ENCODE data around the gene MUSK.

The MUSK gene

DNA sequence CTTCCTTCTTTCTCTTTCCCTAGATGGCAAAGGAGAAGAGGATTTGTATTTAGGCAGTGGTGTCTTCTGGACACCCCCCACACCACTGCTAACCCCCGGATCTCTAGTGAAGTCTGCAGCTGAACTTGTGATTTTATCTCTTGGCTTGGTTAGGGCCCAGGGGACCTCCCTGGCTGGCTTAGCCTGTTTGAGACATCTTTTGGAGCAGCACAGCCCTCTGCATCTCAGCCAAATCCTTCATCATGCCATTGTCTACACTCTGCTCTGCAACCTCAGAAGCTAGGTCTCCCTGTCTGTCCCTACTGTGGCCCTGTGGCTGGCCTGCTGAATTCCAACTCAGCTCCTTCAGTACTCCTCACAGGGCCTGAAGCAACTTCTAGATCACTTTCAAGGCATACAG lies 81.7 kb downstream of the MUSK start:
- H3K27ac ChIP-seq, result no peak overlapping the region
- H3K36me3 ChIP-seq, result no peaks in the 10 kb centered on the region
- no peaks in the 10 kb centered on the region for H3K9me3 ChIP-seq
- TF ChIP-seq, protein P1, sequence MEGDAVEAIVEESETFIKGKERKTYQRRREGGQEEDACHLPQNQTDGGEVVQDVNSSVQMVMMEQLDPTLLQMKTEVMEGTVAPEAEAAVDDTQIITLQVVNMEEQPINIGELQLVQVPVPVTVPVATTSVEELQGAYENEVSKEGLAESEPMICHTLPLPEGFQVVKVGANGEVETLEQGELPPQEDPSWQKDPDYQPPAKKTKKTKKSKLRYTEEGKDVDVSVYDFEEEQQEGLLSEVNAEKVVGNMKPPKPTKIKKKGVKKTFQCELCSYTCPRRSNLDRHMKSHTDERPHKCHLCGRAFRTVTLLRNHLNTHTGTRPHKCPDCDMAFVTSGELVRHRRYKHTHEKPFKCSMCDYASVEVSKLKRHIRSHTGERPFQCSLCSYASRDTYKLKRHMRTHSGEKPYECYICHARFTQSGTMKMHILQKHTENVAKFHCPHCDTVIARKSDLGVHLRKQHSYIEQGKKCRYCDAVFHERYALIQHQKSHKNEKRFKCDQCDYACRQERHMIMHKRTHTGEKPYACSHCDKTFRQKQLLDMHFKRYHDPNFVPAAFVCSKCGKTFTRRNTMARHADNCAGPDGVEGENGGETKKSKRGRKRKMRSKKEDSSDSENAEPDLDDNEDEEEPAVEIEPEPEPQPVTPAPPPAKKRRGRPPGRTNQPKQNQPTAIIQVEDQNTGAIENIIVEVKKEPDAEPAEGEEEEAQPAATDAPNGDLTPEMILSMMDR (IDR thresholded peaks at IDR 0.05), result no peak
- no peaks in the 10 kb centered on the region for H3K27me3 ChIP-seq
- H3K4me1 ChIP-seq (ENCODE audit: control insufficient read depth in 1 of 2, insufficient read depth in 1 of 2, low read depth in 1 of 2, low read length in 1 of 2), result no peaks in the 10 kb centered on the region
- no peak overlapping the region for H3K4me3 ChIP-seq (ENCODE audit: low read depth in 1 of 2, low read length in 1 of 2)

DNA sequence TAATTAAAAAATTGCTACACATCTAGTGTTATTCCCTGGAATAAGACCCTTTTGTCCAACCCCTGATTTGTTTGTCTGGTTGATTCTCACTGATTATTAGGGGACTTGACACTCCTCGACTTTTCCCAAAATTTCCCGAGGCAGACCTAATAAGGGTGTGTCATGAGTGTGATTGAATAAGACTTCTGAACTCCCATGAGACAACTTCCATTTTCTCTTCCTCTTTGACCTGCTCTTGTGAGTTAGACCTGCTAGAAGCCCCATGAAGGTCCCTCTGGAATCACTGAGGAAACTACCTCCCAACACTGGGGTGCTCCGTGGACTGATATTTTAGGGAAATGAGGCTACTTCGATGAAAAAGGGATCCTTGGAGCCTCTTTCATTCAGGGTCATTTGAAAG lies 83.4 kb downstream of the MUSK start:
- H3K36me3 ChIP-seq, result no peaks in the 10 kb centered on the region
- no peak overlapping the region for H3K4me3 ChIP-seq (ENCODE audit: low read depth in 1 of 2, low read length in 1 of 2)
- H3K27me3 ChIP-seq, result no peaks in the 10 kb centered on the region
- TF ChIP-seq, protein P1 (IDR thresholded peaks at IDR 0.05), result no peak
- H3K27ac ChIP-seq, result no peak overlapping the region
- no peaks in the 10 kb centered on the region for H3K4me1 ChIP-seq (ENCODE audit: control insufficient read depth in 1 of 2, insufficient read depth in 1 of 2, low read depth in 1 of 2, low read length in 1 of 2)
- H3K9me3 ChIP-seq, result no peaks in the 10 kb centered on the region

DNA sequence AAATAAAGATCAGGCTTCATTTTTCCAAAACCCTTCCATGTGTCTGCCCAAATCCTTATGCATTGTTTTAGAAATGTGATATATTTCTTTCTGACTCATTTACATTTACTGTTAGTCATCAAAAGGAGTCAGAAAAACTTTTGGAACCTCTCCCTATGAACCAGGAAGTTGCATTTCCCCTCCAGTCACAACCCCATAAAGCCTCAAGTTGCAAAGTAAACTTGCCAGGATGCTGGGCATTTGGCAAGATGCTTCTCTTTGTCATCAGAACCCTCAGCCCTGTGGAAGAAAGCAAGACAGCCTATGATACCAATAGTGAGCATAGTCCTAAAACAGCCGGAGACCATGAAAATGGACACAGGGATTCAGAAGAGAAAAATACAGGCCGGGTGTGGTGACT lies 84.2 kb downstream of the MUSK start:
- Histone ChIP-seq H3K4me3 (ENCODE audit: low read depth in 1 of 2, low read length in 1 of 2) (no peak overlapping the region), H3K36me3 (no peaks in the 10 kb centered on the region), H3K27me3 (no peaks in the 10 kb centered on the region), H3K27ac (no peak overlapping the region), H3K4me1 (ENCODE audit: control insufficient read depth in 1 of 2, insufficient read depth in 1 of 2, low read depth in 1 of 2, low read length in 1 of 2) (no peaks in the 10 kb centered on the region), H3K9me3 (no peaks in the 10 kb centered on the region)
- TF ChIP-seq, protein P1 (IDR thresholded peaks at IDR 0.05), result no peak

DNA sequence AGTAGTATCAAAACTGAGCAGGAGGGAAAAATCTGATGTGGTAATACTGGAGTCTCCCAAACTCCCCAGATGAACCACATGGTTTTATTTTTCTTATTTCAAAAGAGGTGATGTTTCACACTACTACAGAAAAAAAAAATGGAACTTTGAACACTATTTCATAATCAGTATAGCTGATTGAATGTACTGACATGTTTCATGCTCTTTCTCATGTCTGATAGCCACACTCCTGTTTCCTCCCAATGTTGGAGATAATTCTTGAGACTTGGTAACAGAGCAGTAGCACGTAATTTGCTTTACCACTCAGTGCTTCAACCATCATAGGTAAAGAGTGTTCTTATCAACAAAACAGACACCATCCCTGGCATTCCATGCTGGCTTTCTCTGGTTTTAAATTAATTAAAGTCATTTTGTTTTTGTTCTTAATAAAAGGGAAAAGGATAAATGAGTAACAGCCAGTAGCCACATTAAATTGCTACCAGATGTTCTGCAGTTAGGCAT lies 85.2 kb downstream of the MUSK start:
- H3K36me3 ChIP-seq, result no peaks in the 10 kb centered on the region
- no peaks in the 10 kb centered on the region for H3K4me1 ChIP-seq (ENCODE audit: control insufficient read depth in 1 of 2, insufficient read depth in 1 of 2, low read depth in 1 of 2, low read length in 1 of 2)
- H3K27ac ChIP-seq, result no peak overlapping the region
- TF ChIP-seq, protein P1 (IDR thresholded peaks at IDR 0.05), result no peak
- no peaks in the 10 kb centered on the region for H3K27me3 ChIP-seq
- no peaks in the 10 kb centered on the region for H3K9me3 ChIP-seq
- no peak overlapping the region for H3K4me3 ChIP-seq (ENCODE audit: low read depth in 1 of 2, low read length in 1 of 2)

DNA sequence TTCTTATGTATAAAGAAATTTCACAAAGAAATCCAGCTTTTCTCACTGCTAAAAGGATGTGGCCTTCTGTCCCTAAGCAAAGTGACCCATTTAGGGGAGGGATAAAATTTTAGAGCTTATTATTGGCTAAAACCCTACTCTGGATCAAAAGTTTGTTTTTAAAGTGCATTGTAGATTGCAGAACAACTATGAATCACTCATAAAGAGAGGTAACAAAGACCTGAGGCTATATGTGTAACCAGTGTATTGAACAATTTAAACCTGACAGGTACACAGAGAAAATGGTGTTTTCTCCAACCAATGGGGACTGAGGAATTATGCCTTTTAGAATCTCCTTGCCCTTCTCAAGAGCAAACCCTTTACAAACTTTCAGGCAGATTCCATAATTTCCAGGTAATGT lies 86.6 kb downstream of the MUSK start:
- Histone ChIP-seq H3K27ac (no peak overlapping the region), H3K36me3 (no peaks in the 10 kb centered on the region), H3K9me3 (no peaks in the 10 kb centered on the region), H3K4me3 (ENCODE audit: low read depth in 1 of 2, low read length in 1 of 2) (no peak overlapping the region), H3K4me1 (ENCODE audit: control insufficient read depth in 1 of 2, insufficient read depth in 1 of 2, low read depth in 1 of 2, low read length in 1 of 2) (no peaks in the 10 kb centered on the region), H3K27me3 (no peaks in the 10 kb centered on the region)
- TF ChIP-seq, protein P1 (IDR thresholded peaks at IDR 0.05), result no peak

DNA sequence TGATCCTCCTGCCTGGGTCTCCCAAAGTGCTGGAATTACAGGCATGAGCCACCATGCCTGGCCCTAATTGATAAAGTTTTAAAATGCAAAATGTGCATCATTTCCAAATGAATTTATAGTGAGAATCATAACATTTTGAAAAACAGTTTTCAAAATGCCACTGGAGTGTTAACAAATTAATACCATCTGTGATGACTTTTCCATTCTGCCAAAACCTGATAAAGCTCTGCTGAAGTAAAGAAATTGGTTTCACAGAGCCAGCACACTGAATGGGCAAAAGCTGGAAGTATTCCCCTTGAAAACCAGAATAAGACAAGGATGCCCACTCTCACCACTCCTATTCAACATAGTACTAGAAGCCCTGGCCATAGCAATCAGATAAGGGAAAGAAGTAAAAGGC lies 89.6 kb downstream of the MUSK start:
- Histone ChIP-seq H3K4me1 (ENCODE audit: control insufficient read depth in 1 of 2, insufficient read depth in 1 of 2, low read depth in 1 of 2, low read length in 1 of 2) (no peaks in the 10 kb centered on the region), H3K27ac (no peak overlapping the region), H3K36me3 (no peaks in the 10 kb centered on the region), H3K9me3 (no peaks in the 10 kb centered on the region), H3K27me3 (no peaks in the 10 kb centered on the region), H3K4me3 (ENCODE audit: low read depth in 1 of 2, low read length in 1 of 2) (no peak overlapping the region)
- TF ChIP-seq, protein P1 (IDR thresholded peaks at IDR 0.05), result no peak
